Activated CD8-positive, alpha-beta memory T cell treated with anti-CD3 and anti-CD28 coated beads, Interleukin-2, amount 50 U/mL, for 24 hours (primary cell): Measurements from ENCODE around the gene CEP112.
"Not testable (repeated sequence)": the region's sequence is repeated elsewhere in the genome, so short reads cannot be mapped to it uniquely, and the experiment has no call there.

Source experiments
- DNase-seq: peaks from one replicate; pipeline ENCODE4 v3.0.0-alpha.2; 2020; ENCODE audit errors: extremely low read depth

The CEP112 gene

DNA sequence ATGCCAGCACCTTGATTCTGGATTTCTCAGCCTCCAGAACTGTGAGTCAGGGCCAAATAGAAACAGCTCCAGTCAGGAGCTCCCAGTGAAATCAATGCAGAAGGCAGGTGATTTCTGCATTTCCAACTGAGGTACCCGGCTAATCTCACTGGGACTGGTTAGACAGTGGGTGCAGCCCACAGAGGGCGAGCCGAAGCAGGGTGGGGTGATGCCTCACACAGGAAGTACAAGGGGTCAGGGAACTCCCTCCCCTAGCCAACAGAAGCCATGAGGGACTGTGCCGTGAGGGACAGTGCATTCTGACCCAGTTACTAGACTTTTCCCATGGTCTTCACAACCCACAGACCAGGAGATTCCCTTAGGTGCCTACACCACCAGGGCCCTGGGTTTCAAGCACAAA, 36.9 kb downstream of the CEP112 start:
- DNase-seq: not testable (repeated sequence)

DNA sequence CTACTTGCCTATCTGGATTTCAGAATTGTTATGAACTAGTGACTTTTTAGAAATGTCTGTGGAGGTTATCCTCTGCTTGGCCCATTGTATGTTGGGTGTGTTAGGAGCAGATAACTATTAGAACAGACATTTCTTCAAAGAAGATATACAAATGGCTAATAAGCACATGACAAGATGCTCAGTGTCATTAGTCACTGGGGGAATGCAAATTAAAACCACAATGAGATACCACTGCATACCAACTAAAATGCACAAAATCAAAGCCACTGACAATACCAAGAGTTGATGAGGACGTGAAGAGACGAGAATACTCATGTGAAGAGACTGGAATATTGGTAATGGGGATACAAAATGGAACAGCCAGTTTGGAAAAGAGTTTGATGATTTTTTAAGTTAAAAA, 39.2 kb downstream of the CEP112 start:
- DNase-seq: no peak

DNA sequence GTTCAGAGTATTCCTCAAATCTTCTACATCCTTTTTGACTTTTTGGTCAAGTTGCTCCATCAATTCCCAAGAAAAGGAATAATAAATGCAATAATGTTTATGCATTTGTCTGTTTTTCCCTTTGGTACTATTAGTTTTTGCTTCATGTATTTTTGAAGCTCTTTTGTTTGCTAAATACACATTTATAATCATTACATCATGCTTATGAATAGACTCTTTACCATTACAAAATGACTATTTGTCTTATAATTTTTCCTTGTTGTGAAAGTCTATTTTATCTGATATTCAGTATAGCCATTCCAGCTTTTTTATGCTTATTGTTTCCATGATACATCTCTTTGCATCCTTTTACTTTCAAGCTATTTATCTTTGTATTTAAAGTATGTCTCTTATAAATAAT, 41.2 kb downstream of the CEP112 start:
- DNase-seq: no peak

DNA sequence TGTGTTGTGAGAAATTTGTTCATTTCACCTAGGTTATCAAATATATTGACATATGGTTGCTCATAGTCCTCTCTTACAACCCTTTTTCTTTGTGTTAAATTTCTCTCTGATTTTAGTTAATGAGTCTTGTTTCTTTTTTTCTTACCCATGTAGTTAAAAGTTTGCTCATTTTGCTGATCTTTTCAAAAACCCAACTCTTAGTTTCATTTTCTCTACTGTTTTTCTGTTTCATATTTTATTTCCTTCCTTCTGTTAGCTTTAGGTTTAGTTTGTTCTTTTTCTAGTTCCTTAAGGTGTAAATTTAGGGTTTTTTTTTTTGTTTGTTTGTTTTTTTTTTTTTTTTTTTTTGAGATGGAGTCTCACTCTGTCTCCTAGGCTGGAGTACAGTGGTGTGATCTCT, 42.4 kb downstream of the CEP112 start:
- no peak for DNase-seq

DNA sequence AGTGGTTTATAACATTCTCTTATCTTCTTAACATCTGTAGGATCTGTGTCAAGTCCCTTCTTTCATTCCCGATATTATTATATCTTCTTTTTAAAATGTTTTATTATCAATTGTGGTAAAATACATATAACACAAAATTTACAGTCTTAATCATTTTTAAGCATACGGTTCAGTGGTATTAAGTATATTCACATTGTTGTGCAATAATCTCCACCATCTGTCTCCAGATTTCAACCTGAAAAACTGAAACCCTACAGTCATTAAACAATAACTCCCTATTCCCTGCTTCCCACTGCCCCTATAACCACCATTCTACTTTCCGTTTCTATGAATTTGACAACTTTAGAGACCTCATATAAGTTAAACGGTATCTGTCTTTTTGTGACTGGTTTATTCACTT, 45.5 kb downstream of the CEP112 start:
- no peak for DNase-seq

DNA sequence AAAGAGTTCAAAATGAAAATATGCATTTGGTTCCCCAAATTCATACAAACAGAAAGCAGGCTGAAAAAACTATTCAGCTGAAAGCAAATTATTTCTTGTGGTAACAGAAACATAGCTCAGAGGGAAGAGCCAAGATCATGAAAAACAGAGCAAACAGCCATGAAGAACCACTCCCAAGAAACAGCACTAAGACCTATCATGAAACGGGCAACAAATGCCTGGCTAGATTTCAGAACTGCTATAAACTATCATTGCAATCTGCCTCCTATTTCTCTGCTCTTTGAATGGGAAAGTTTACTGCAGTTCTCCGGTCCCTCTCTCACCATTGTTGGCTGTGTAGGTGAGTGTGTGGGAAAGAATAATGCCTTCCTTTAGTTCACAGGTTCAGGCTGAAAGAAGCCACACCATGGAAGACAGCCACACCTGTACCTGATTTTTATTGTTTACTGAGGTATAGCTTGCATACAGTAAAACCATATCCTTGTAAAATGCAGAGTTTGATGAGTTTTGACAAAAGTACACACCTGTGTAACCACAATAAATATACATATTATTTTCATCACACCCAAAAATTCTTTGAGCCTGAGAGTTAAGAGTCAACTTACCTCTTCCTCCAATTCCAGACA, 48.2 kb downstream of the CEP112 start:
- DNase-seq: no peak

DNA sequence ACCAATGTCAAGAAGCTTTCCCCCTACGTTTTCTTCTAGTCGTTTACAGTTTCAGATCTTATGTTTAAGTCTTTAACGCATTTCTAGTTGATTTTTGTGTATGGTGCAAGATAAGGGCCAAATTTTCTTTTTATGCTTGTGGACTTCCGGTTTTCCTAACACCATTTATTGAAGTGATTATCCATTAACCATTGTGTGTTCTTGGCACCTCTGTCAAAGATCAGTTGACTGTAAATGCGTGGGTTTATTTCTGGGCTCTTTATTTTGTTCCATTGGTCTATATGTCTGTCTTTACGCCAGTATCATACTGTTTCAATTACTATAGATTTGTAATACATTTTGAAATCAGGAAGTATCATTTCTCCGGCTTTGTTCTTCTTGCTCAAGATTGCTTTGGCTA, 49.5 kb downstream of the CEP112 start:
- DNase-seq: no peak

DNA sequence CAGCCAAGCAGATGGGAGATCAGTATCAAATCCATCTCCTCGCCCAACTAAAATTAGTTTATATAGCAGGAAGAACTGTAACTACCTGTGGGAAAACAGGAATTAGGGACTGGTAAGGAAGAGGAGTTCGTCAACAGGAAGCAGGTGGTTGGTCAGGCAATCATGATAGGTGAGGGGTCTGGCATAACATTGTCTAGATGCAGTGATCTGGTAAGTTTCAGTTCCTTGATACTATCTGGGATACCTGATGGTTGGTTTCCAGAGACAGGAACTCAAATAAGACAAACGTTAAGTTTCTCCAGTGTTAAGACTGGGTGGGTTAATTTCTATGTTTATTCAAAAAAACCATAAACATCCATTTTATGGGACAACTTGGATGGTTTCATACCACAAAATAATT, 53.8 kb downstream of the CEP112 start:
- DNase-seq: no peak

DNA sequence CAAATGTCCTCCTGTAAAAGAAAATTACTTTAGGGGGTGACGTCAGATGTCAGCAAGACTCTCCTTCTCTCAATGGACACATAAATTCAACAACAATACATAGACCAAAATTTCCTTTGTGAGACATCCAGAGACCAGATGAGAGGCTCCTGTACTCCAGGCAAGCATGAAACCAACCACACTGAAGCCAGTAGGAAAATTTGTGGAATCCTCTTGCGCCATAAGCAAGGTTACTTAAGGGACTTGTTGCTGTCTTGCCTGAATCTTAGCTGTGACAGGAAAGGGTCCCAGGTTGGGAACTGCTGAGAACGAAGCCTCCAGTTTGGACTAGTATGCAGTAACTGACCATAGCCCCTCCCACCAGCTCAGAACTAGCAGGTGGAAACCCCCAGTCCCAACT, 56.0 kb downstream of the CEP112 start:
- no peak for DNase-seq

DNA sequence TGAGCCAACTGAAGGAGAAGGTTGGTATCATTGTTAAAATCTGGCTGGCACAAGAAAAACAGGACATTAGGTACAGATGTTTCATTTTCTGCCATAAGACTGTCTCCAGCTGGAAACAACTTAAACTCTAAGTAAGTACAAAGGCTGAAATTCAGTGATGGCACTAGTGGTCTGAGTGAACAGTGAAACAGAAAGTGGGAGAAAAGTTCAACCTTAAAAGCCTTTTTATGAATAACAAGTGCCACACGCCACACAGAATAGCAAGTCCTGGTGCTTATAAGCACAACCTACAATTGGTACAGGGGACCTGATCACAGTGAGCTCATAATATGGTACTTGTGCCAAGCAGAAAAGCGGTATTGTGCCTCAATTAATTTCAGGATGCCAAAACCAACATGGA, 56.7 kb downstream of the CEP112 start:
- no peak for DNase-seq

DNA sequence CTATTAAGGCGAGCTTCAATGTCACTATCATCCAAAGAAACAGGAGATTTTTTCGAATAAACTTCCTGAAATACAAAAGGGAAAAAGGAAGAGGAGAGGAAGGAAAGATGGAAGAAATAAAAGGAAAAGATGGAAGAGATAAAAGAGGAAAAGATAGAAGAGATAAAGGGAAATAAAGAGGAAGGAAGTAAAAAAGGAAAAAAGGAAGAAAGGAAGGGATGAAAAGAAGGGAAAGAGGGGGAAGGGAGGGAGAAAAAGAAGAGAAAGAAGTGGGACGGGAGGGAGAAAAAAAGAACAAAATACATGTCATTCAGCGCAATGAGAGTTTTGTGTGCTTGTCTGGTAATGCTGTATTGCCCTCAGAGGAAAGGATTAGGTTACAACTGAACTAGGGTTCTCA, 62.2 kb downstream of the CEP112 start:
- no peak for DNase-seq

DNA sequence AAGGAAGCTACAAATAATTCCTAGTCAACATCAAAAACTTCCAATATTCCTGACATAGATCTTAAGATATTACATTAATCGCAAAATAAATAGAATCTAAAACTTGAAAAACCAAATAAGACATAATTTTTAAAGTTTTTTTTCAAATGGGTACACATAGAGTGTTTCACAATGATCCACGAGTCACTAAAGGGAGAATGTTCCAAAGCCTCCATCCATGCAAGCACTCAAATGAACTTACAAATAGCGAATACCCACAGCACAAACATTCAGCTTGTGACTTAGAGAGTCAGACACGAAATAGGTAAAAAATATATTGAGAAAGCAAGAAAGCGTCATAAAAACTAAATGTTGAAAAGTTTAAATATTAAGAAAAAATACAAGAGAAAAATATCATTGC, 65.7 kb downstream of the CEP112 start:
- DNase-seq: no peak

DNA sequence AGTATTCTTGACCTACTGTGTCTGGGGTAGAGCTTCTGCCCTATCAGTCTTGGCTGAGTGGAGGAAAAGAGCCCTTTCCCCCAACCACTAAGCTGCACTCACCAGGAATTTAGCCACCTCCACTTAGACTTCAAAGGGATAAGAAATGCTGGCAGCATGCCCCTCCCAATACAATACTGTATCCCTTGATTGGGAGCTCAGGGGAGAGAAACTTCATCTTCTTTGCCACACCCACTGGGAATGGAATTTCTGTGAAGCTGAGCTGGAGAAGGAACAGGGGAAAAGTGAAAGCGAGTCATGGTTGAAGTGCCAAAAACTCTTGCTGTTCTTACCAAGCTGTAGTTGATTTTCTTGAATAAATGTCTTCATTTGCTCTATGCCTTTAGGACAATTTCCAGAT, 68.8 kb downstream of the CEP112 start:
- DNase-seq: no peak

DNA sequence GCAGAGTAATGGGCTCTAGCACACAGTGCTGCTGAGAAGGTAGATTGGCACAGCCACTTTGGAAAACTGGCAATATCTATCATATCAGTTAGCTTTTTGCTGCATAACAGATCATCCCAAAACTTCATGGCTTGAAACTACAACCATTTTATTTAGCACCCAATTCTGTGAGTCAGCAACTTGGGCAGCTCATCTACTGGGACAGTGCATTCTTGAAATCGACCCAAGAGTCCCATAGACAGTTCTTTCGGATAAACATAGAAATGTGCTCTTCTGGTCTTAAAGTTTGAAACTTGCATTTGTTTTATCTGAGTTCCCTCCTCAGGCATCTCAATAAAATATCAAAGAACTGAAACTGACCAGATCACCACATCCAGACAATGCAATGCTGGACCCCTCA, 76.7 kb downstream of the CEP112 start:
- DNase-seq: no peak

DNA sequence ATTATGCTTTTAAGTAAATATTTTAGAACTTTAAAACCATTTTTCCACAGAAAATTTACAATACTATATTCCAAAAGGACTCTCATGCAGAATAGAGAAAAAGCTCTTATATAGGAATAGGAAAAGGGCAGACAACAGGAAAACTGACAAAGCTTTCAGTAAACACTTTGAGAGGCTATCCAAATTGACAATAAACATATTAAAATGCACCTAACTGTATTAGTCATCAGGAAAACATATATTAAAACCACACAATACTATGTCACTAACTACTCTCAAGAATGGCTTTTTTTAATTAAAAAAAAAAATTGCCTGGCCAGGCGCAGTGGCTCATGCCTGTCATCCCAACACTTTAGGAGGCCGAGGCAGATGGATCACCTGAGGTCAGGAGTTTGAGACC, 77.3 kb downstream of the CEP112 start:
- no peak for DNase-seq

DNA sequence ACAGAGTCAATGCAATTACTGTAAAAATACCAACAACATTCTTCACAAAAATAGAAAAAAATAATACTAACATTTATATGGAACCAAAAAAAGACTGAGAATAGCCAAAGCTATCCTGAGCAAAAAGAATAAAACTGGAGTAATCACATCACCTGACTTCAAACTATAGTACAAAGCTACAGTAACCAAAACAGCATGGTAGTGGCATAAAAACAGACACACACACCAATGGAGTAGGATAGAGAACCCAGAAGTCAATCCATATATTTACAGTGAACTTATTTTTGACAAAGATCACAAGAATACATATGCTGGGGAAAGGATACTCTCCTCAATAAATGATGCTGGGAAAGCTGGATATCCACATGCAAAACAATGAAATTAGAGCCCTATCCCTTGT, 84.2 kb downstream of the CEP112 start:
- no peak for DNase-seq

DNA sequence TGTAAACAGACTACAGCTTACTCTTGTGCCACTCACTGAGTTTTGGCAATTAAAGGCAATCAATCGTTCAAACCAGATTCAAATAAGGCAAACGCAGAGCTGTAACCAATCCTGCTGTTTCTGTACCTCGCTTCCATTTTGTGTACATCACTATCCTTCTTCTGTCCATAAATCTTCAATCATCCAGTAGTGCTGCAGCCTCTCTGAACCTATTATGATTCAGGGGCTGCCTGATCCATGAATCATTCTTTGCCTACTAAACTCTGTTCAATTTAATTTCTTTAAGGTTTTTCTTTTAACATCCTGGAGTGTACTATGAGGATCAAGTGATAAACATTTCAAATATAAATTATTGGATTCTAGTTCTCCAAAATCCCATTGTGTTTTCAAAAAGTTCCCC, 93.9 kb downstream of the CEP112 start:
- no peak for DNase-seq

DNA sequence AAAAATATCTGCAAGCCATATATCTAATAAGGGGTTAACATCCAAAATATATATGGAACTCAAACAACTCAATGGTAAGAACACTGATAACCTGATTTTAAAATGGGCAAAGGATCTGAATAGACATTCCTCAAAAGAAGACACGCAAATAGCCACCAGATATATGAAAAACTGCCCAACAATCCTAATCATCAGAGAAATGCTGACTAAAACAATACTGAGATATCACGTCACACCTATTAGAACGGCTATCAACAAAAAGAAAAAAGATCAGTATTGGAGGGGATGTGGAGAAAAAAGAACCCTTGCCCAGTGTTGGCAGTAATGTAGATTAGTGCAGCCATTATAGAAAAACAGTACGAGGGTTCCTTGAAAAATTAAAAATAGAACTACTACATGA, 97.2 kb downstream of the CEP112 start:
- DNase-seq: no peak

DNA sequence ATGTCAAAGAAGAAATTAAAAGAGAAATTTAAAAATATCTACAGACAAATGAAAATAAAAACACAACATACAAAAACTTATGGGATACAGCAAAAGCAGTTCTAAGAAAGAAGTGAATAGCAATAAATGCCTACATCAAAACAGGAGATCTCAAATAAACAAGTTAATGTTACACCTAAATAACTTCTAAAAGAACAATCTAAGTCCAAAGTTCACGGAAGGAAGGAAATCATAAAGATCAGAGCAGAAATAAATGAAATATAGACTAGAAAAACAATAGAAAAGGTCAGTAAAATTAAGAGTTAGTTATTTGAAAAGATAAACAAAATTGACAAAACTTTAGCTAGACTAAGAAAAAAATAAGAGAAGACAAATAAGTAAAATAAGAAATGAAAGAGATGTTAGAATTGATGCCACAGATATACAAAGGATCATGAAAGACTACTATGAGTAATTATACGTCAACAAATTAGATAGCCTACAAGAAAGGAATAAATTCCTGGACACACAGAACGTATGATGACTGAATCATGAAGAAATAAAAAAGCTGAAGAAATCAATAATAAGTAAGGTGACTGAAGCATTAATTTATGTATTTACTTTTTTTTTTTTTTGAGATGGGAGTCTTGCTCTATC, 100.4 kb downstream of the CEP112 start:
- no peak for DNase-seq

DNA sequence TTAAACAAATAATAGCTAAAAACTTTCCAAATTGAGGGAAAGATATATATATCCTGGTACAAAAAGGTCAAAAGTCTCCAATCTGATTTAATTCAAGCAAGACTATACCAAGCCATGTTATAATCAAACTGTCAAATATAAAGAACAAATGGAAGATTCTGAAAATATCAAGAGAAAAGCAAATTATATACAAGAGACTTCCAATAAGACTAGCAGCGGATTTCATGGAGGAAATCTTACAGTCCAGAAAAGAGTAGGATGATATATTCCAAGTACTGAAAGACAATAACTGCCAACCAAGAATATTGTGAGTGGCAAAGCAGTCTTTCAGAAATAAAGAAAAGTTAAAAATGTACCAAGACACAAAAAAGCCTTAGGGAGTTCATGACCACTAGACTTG, 102.2 kb downstream of the CEP112 start:
- no peak for DNase-seq

DNA sequence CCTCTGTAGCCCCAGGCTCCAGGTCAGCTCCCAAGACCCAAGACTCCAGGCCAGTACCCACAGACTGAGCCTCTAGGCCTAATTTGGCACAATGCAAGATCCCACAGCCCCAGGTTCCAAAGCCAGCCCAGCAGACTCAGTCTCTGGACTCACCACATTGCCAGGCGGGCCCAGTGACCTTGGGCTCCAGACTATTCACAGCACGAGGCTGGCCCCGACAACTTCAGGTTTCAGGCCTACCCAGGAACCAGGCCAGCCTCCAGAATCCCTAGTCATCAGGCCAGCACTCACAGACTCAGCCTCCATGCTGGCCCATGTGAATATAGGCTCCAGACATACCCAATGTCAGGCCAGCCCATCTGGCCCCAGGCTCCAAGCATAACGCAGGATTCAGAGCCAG, 103.8 kb downstream of the CEP112 start:
- no peak for DNase-seq

DNA sequence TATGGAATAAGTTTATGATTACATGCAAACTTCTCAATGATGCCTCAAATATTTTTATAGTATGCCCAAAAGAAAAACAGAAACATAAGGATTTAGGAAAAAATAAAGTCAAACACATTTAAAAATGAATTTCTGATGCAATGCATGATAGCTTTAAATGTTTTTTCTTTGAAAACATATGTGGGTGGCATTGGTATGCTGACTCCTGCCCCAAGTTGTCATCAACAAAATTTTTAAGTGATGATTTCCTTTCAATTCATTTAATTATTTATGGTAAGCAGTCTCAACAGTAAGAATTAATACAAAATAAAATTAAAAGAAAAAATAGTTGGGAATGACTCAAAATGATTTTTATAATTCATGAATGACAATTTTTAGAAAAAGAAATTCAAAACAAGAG, 104.9 kb downstream of the CEP112 start:
- no peak for DNase-seq

DNA sequence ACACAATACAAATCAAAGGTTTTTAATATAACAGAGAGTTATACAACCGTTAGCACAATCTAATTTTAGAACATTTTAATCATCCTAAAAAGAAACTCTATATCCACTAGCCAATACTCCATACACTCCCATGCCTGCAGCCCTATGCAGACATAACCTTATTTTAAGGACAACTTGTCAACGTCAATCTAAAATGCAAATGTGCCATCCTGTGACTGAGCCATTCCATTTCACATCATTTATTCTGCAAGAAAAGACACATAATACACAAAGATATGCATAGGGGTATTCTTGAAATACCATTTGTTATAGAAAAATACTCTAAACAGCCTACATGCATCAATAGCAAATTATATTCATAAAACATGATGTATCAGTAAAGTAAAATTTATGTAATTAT, 106.7 kb downstream of the CEP112 start:
- no peak for DNase-seq

DNA sequence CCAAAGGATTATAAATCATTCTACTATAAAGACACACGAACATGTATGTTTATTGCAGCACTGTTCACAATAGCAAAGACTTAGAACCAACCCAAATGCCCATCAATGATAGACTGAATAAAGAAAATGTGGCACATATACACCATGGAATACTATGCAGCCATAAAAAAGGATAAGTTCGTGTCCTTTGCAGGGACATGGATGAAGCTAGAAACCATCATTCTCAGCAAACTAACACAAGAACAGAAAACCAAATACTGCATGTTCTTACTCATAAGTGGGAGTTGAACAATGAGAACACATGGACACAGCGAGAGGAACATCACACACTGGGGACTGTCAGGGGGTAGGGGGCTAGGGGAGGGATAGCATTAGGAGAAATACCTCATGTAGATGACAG, 111.3 kb downstream of the CEP112 start:
- not testable (repeated sequence) for DNase-seq
